Thyroid gland (tissue), 4 donors: ENCODE data around the gene GNAI2.

Experiments
- POLR2A ChIP-seq, 2 donors: fragments of 450-650 bp; IDR thresholded peaks; one replicate each; pipeline ENCODE4 v1.6.1; 2017; ENCODE audit warnings: antibody characterized with exemption in 2 of 2, mild to moderate bottlenecking in 2 of 2, moderate library complexity in 1 of 2
- TF ChIP-seq, protein P1 (sequence below), 6 experiments: fragments of 200-600 bp in 3 of 6; fragments of 450-650 bp in 3 of 6; sonication (generic) in 3 of 6; IDR thresholded peaks; one replicate each; pipeline ENCODE4 v1.5.1; 2016 to 2019; ENCODE audit warnings: antibody characterized with exemption in 6 of 6, mild to moderate bottlenecking in 2 of 6, inconsistent platforms in 1 of 6, moderate library complexity in 1 of 6

GRCh38 chr3:50189274-50189673 lies 46.7 kb upstream of the GNAI2 start:
- TF ChIP-seq, protein P1, sequence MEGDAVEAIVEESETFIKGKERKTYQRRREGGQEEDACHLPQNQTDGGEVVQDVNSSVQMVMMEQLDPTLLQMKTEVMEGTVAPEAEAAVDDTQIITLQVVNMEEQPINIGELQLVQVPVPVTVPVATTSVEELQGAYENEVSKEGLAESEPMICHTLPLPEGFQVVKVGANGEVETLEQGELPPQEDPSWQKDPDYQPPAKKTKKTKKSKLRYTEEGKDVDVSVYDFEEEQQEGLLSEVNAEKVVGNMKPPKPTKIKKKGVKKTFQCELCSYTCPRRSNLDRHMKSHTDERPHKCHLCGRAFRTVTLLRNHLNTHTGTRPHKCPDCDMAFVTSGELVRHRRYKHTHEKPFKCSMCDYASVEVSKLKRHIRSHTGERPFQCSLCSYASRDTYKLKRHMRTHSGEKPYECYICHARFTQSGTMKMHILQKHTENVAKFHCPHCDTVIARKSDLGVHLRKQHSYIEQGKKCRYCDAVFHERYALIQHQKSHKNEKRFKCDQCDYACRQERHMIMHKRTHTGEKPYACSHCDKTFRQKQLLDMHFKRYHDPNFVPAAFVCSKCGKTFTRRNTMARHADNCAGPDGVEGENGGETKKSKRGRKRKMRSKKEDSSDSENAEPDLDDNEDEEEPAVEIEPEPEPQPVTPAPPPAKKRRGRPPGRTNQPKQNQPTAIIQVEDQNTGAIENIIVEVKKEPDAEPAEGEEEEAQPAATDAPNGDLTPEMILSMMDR (IDR thresholded peaks at IDR 0.05), result peak; percentile 61 to 92 (median 88)
- TF ChIP-seq POLR2A (IDR thresholded peaks at IDR 0.05), result no peak
